ENCODE data around the gene GANC.

GANC gene

GRCh38 chr15:42270996-42271395 lies 2.0 kb upstream of the GANC start:
- no peak overlapping the region; the same call in 1 of the 2 replicates for H3K4me3 ChIP-seq (ENCODE audit: control insufficient read depth, low read depth, low read length)
- DNase-seq (ENCODE audit: low read depth) = no peak
- no peak for TF ChIP-seq CTCF (IDR thresholded peaks at IDR 0.05; ENCODE audit: control insufficient read depth, insufficient read depth, low read depth, low read length, missing control alignments)

GRCh38 chr15:42273900-42274701 lies 1.1 kb downstream of the GANC start:
- peak overlapping the region; percentile 92 for H3K4me3 ChIP-seq (ENCODE audit: control insufficient read depth, low read depth, low read length)
- no peak for DNase-seq (ENCODE audit: low read depth)
- TF ChIP-seq CTCF (IDR thresholded peaks at IDR 0.05; ENCODE audit: control insufficient read depth, insufficient read depth, low read depth, low read length, missing control alignments) = no peak

GRCh38 chr15:42274702-42274989 lies 1.6 kb downstream of the GANC start:
- no peak for TF ChIP-seq CTCF (IDR thresholded peaks at IDR 0.05; ENCODE audit: control insufficient read depth, insufficient read depth, low read depth, low read length, missing control alignments)
- H3K4me3 ChIP-seq (ENCODE audit: control insufficient read depth, low read depth, low read length) = peak overlapping the region; percentile 92
- no peak for DNase-seq (ENCODE audit: low read depth)

GRCh38 chr15:42275780-42276391 lies 2.9 kb downstream of the GANC start:
- H3K4me3 ChIP-seq (ENCODE audit: control insufficient read depth, low read depth, low read length) = peak overlapping the region; percentile 5; the same call in 1 of the 2 replicates
- no peak for TF ChIP-seq CTCF (IDR thresholded peaks at IDR 0.05; ENCODE audit: control insufficient read depth, insufficient read depth, low read depth, low read length, missing control alignments)
- DNase-seq (ENCODE audit: low read depth) = no peak

GRCh38 chr15:42276762-42277161 lies 3.8 kb downstream of the GANC start:
- no peak overlapping the region for H3K4me3 ChIP-seq (ENCODE audit: control insufficient read depth, low read depth, low read length)
- DNase-seq (ENCODE audit: low read depth) = no peak
- no peak for TF ChIP-seq CTCF (IDR thresholded peaks at IDR 0.05; ENCODE audit: control insufficient read depth, insufficient read depth, low read depth, low read length, missing control alignments)

GRCh38 chr15:42279234-42279723 lies 6.3 kb downstream of the GANC start:
- DNase-seq (ENCODE audit: low read depth) = no peak

More at GRCh38 chr15:42279234-42279723, 6.3 kb downstream of the GANC start:
- H3K4me3 ChIP-seq (ENCODE audit: control insufficient read depth, low read depth, low read length) = no peak overlapping the region
- TF ChIP-seq CTCF (IDR thresholded peaks at IDR 0.05; ENCODE audit: control insufficient read depth, insufficient read depth, low read depth, low read length, missing control alignments) = no peak

Measured in AG09309 (cell line).